ENCODE data around the gene SLC12A5. TPM values are rescaled to one million over a fixed set of nuclear protein-coding genes. Genes with fewer than 3 reads are reported as not detected.

Gene SLC12A5
- total and polyA plus RNA-seq, 9 of the 15 experiments (the other 6 are each of a cell fraction or from before 2014, with no cell fraction given), result 0.36 to 7.5 (median 2.1) TPM

DNA sequence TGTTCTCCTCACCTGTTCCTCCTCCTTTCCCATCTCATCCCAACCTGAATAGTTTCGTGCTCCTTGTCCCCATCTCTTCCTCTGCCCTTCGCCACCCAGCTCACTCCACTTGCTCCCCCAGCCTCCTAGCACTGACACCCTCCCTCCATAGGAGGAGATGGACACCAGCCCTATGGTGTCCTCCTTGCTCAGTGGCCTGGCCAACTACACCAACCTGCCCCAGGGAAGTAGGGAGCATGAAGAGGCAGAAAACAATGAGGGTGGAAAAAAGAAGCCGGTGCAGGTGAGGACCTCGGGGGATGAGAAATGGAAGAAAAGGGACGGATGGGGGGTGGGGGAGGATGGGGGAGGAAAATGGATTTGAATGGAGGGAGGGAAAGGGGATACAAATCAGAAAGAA, 6.2 kb downstream of the SLC12A5 start (continued):
- TF ChIP-seq, protein P1, sequence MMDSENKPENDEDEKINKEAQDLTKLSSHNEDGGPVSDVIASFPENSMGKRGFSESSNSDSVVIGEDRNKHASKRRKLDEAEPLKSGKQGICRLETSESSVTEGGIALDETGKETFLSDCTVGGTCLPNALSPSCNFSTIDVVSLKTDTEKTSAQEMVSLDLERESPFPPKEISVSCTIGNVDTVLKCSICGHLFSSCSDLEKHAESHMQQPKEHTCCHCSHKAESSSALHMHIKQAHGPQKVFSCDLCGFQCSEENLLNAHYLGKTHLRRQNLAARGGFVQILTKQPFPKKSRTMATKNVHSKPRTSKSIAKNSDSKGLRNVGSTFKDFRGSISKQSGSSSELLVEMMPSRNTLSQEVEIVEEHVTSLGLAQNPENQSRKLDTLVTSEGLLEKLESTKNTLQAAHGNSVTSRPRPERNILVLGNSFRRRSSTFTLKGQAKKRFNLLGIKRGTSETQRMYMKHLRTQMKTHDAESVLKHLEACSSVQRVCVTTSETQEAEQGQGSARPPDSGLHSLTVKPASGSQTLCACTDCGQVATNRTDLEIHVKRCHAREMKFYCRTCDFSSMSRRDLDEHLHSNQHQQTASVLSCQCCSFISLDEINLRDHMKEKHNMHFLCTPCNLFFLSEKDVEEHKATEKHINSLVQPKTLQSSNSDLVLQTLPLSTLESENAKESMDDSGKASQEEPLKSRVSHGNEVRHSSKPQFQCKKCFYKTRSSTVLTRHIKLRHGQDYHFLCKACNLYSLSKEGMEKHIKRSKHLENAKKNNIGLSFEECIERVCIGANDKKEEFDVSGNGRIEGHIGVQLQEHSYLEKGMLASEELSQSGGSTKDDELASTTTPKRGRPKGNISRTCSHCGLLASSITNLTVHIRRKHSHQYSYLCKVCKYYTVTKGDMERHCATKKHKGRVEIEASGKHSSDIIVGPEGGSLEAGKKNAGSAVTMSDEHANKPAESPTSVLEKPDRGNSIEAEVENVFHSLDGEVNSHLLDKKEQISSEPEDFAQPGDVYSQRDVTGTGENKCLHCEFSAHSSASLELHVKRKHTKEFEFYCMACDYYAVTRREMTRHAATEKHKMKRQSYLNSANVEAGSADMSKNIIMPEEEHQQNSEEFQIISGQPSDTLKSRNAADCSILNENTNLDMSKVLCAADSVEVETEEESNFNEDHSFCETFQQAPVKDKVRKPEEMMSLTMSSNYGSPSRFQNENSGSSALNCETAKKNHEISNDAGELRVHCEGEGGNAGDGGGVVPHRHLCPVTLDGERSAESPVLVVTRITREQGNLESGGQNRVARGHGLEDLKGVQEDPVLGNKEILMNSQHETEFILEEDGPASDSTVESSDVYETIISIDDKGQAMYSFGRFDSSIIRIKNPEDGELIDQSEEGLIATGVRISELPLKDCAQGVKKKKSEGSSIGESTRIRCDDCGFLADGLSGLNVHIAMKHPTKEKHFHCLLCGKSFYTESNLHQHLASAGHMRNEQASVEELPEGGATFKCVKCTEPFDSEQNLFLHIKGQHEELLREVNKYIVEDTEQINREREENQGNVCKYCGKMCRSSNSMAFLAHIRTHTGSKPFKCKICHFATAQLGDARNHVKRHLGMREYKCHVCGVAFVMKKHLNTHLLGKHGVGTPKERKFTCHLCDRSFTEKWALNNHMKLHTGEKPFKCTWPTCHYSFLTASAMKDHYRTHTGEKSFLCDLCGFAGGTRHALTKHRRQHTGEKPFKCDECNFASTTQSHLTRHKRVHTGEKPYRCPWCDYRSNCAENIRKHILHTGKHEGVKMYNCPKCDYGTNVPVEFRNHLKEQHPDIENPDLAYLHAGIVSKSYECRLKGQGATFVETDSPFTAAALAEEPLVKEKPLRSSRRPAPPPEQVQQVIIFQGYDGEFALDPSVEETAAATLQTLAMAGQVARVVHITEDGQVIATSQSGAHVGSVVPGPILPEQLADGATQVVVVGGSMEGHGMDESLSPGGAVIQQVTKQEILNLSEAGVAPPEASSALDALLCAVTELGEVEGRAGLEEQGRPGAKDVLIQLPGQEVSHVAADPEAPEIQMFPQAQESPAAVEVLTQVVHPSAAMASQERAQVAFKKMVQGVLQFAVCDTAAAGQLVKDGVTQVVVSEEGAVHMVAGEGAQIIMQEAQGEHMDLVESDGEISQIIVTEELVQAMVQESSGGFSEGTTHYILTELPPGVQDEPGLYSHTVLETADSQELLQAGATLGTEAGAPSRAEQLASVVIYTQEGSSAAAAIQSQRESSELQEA (IDR thresholded peaks at IDR 0.05; ENCODE audit: low read depth), result no peak
- TF ChIP-seq STAT6 (CRISPR knock-in tag; IDR thresholded peaks at IDR 0.05) (no peak), CCNT2 (IDR thresholded peaks at IDR 0.05; ENCODE audit: borderline replicate concordance, extremely low read depth, insufficient read length, low read depth, low read length) (no peak)

Measured in K562 (cell line).